SK-N-SH (cell line): ENCODE measurements around the gene TLN1. TPM values are rescaled to one million over a fixed set of nuclear protein-coding genes. Genes with fewer than 3 reads are reported as not detected.

ENCODE experiments used
- CTCF ChIA-PET: fragments of 300-600, 350-600 bp; formaldehyde crosslinking; extraction: SDS; loops from one replicate; lab custom pipeline; 2021; lab: Yijun Ruan, JAX
- POLR2A ChIA-PET: fragments of 350-600 bp; sonication (Branson Sonifier 250); formaldehyde crosslinking; extraction: SDS; loops from one replicate; lab custom pipeline; 2020; ENCODE audit warnings: antibody characterized with exemption, inconsistent platforms; lab: Yijun Ruan, JAX
- DNase-seq: peaks from one replicate; pipeline ENCODE4 v3.0.0; 2012
- H2AFZ ChIP-seq: fragments of 200-600 bp; sonication (generic); 2 replicates; pipeline ENCODE4 v1.8.1; 2016; ENCODE audit warnings: antibody characterized with exemption, mild to moderate bottlenecking, low read depth
- H3F3A ChIP-seq: fragments of 200-600 bp; sonication (generic); replicated peaks from 2 replicates; pipeline ENCODE3; 2016; ENCODE audit warnings: antibody characterized with exemption, mild to moderate bottlenecking; ENCODE audit not compliant: insufficient read depth
- H3K27ac ChIP-seq, 2 experiments: fragments of 200-500 bp in 1 of 2; fragments of 200-600 bp in 1 of 2; sonication (Bioruptor generic) in 1 of 2; sonication (generic), shearing (Covaris generic) in 1 of 2; 2 replicates each; pipeline versions ENCODE4 v1.5.1 to v1.6.1; 2014 to 2016; ENCODE audit warnings: low read depth in 2 of 2, inconsistent platforms in 1 of 2, low read length in 1 of 2, mild to moderate bottlenecking in 1 of 2, mixed read lengths in 1 of 2
- H3K27me3 ChIP-seq: fragments of 200-600 bp; sonication (generic), shearing (Covaris generic); 2 replicates; pipeline ENCODE4 v1.6.1; 2016; ENCODE audit warnings: mixed run types; ENCODE audit not compliant: insufficient read depth
- H3K36me3 ChIP-seq, 2 experiments: fragments of 200-500 bp in 1 of 2; fragments of 200-600 bp in 1 of 2; sonication (Bioruptor generic) in 1 of 2; sonication (generic) in 1 of 2; replicated peaks in 1 of 2; 2 replicates each; pipeline versions ENCODE3 to v1.5.1; 2014 to 2016; ENCODE audit warnings: low read length in 1 of 2, mild to moderate bottlenecking in 1 of 2; ENCODE audit not compliant: insufficient read depth in 2 of 2, control insufficient read depth in 1 of 2
- H3K4me1 ChIP-seq, 2 experiments: fragments of 200-500 bp in 1 of 2; fragments of 200-600 bp in 1 of 2; sonication (Bioruptor generic) in 1 of 2; sonication (generic), shearing (Covaris generic) in 1 of 2; 2 replicates each; pipeline versions ENCODE4 v1.5.1 to v1.6.1; 2014 to 2016; ENCODE audit warnings: low read depth in 1 of 2, low read length in 1 of 2, mixed run types in 1 of 2; ENCODE audit not compliant: insufficient read depth in 2 of 2, control insufficient read depth in 1 of 2
- H3K4me2 ChIP-seq: fragments of 200-600 bp; sonication (generic), shearing (Covaris generic); 2 replicates; pipeline ENCODE4 v1.6.1; 2017; ENCODE audit warnings: mixed run types
- H3K4me3 ChIP-seq, 2 experiments: fragments of 200-500 bp in 1 of 2; fragments of 200-600 bp in 1 of 2; sonication (Bioruptor generic) in 1 of 2; sonication (generic), shearing (Covaris generic) in 1 of 2; 2 replicates each; pipeline versions ENCODE4 v1.5.1 to v1.8.1; 2014 to 2016; ENCODE audit warnings: low read depth in 2 of 2, inconsistent platforms in 1 of 2, low read length in 1 of 2, mild to moderate bottlenecking in 1 of 2, mixed read lengths in 1 of 2, moderate library complexity in 1 of 2
- H3K79me2 ChIP-seq: fragments of 200-600 bp; sonication (generic); 2 replicates; pipeline ENCODE4 v1.8.1; 2017; ENCODE audit warnings: mild to moderate bottlenecking; ENCODE audit not compliant: insufficient read depth
- H3K9ac ChIP-seq: fragments of 200-600 bp; sonication (generic); 2 replicates; pipeline ENCODE4 v1.6.1; 2017; ENCODE audit warnings: mixed run types
- H3K9me2 ChIP-seq: fragments of 200-600 bp; sonication (generic); 2 replicates; pipeline ENCODE4 v1.6.1; 2017; ENCODE audit warnings: mixed run types
- H3K9me3 ChIP-seq: fragments of 200-600 bp; sonication (generic); 2 replicates; pipeline ENCODE4 v1.6.1; 2017; ENCODE audit warnings: mixed run types, mild to moderate bottlenecking, moderate library complexity
- H4K20me1 ChIP-seq: fragments of 200-600 bp; sonication (generic); 2 replicates; pipeline ENCODE4 v1.6.1; 2017; ENCODE audit warnings: mild to moderate bottlenecking, mixed run types; ENCODE audit not compliant: insufficient read depth
- CHD2 ChIP-seq: fragments of 150-350 bp; IDR thresholded peaks from 2 replicates; pipeline ENCODE4 v1.6.1; 2018; ENCODE audit warnings: low read length; ENCODE audit not compliant: partially characterized antibody
- CTCF ChIP-seq: fragments of 200-600 bp; sonication (generic); IDR thresholded peaks from 2 replicates; pipeline ENCODE4 v1.6.1; 2017; ENCODE audit warnings: antibody characterized with exemption, mild to moderate bottlenecking, moderate library complexity
- ELF1 ChIP-seq: IDR thresholded peaks from 2 replicates; pipeline ENCODE4 v1.4.0; 2012
- EZH2phosphoT487 ChIP-seq: fragments of 200-600 bp; sonication (generic); IDR thresholded peaks from 2 replicates; pipeline ENCODE4 v1.6.1; 2017; ENCODE audit warnings: low read depth, mixed run types, mild to moderate bottlenecking, antibody characterized with exemption, moderate library complexity, borderline replicate concordance
- FOXJ3 ChIP-seq: sonication (generic); formaldehyde crosslinking; IDR thresholded peaks from 2 replicates; pipeline ENCODE4 v1.5.1; 2020; ENCODE audit warnings: mild to moderate bottlenecking, missing genetic modification reagents
- IRF3 ChIP-seq: fragments of 150-350 bp; IDR thresholded peaks from 2 replicates; pipeline ENCODE4 v1.6.1; 2016; ENCODE audit warnings: mild to moderate bottlenecking, low read depth, low read length
- MAX ChIP-seq: IDR thresholded peaks from 2 replicates; pipeline ENCODE4 v1.4.0; 2012; ENCODE audit warnings: low read depth
- MXI1 ChIP-seq: IDR thresholded peaks from 2 replicates; pipeline ENCODE4 v1.6.1; 2012; ENCODE audit warnings: mild to moderate bottlenecking, low read depth, low read length, improper control_type of control experiment
- NRF1 ChIP-seq: IDR thresholded peaks from 2 replicates; pipeline ENCODE4 v1.6.1; 2012; ENCODE audit warnings: low read depth, mild to moderate bottlenecking, low read length
- POLR2AphosphoS5 ChIP-seq: IDR thresholded peaks from 2 replicates; pipeline ENCODE4 v1.6.1; 2012; ENCODE audit warnings: low read depth, low read length
- RFX5 ChIP-seq: IDR thresholded peaks from 2 replicates; pipeline ENCODE4 v1.6.1; 2012; ENCODE audit warnings: mild to moderate bottlenecking, improper control_type of control experiment, low read length
- SIN3A ChIP-seq: IDR thresholded peaks from 2 replicates; pipeline ENCODE4 v1.6.1; 2012; ENCODE audit warnings: low read depth, mild to moderate bottlenecking, low read length, moderate library complexity, borderline replicate concordance
- SMC3 ChIP-seq: IDR thresholded peaks from 2 replicates; pipeline ENCODE4 v1.6.1; 2012; ENCODE audit warnings: low read depth, low read length, improper control_type of control experiment
- TAF1 ChIP-seq: IDR thresholded peaks from 2 replicates; pipeline ENCODE4 v1.6.1; 2012; ENCODE audit warnings: low read depth, mild to moderate bottlenecking, low read length, moderate library complexity, borderline replicate concordance
- TCF12 ChIP-seq: IDR thresholded peaks from 2 replicates; pipeline ENCODE4 v1.4.0; 2012
- YY1 ChIP-seq: IDR thresholded peaks from 2 replicates; pipeline ENCODE4 v1.4.0; 2012; ENCODE audit warnings: low read depth, mild to moderate bottlenecking
- ZBTB33 ChIP-seq: IDR thresholded peaks from 2 replicates; pipeline ENCODE4 v1.4.0; 2012; ENCODE audit warnings: low read depth, borderline replicate concordance
- WGBS: methylation state at CpG from one replicate; pipeline ENCODE4 v1.1.6; 2017; ENCODE audit warnings: low lambda C conversion rate; 5-methylcytosine and 5-hydroxymethylcytosine counted together
- polyA plus RNA-seq, 3 experiments: library from polyadenylated mRNA; depleted of rRNA; stranded (reverse); fragments of >200 nt; gene quantifications; 2 replicates each; pipeline ENCODE4 v1.2.3, GENCODE V29; 2012

TLN1 gene
- polyA plus RNA-seq, 1 of the 3 experiments (the other 2 are of a cell fraction), result 115 TPM

- Histone ChIP-seq H3F3A (peaks cover 15% of the 10 kb centered on the region), H3K9ac (0 out of 2 replicates have a peak overlapping the region, but pooled peaks have one; percentile 11), H4K20me1 (no peaks in the 10 kb centered on the region), H3K36me3 (no peaks in the 10 kb centered on the region), H3K4me2 (peak overlapping the region; percentile 69), H3K4me1 (peaks cover 0 to 13% of the 10 kb centered on the region in 2 experiments; a peak in 1 of 4 replicates), H3K4me3 (peak overlapping the region; percentile 19 to 38; a peak in 2 of 4 replicates), H3K9me2 (no peaks in the 10 kb centered on the region), H3K79me2 (no peaks in the 10 kb centered on the region), H3K27me3 (no peaks in the 10 kb centered on the region), H3K27ac (no peak overlapping the region; a peak in 1 of 4 replicates), H3K9me3 (no peaks in the 10 kb centered on the region), H2AFZ (peak overlapping the region; percentile 87)
- TF ChIP-seq NRF1 (peak; percentile 61), IRF3 (no peak), CHD2 (peak; percentile 12)
- ChIA-PET POLR2A (interaction anchor here (0.7 to 1.7 kb wide), 8 partner anchors 9 to 57 kb away, joined by 3 to 11 read pairs (median 4); partner anchors contain the start of genes ARHGEF39, CCDC107 and CREB3), CTCF (interaction anchor here (0.7 to 2.6 kb wide), 14 partner anchors 11 to 137 kb away, joined by 3 to 23 read pairs (median 3); partner anchors contain the start of genes ARHGEF39, CCDC107 and RMRP)
- WGBS, result 38% methylated on average over 32 of the region's 51 CpGs
- peak; percentile 96 for DNase-seq
These were observed 56.1 kb downstream of the TLN1 start for GRCh38 chr9:35675732-35676392.

GRCh38 chr9:35675204-35675603 is 56.8 kb downstream of the TLN1 start:
- no peak for DNase-seq
- peaks cover 11% of the 10 kb centered on the region for H3F3A ChIP-seq
- ChIA-PET POLR2A (interaction anchor here (0.7 to 1.7 kb wide), 8 partner anchors 10 to 58 kb away, joined by 3 to 11 read pairs (median 4); partner anchors contain the start of genes ARHGEF39, CCDC107 and CREB3), CTCF (interaction anchor here (0.7 to 2.6 kb wide), 14 partner anchors 10 to 137 kb away, joined by 3 to 23 read pairs (median 3); partner anchors contain the start of genes ARHGEF39, CCDC107, RMRP and TPM2)
- H2AFZ ChIP-seq, result peak overlapping the region; percentile 87; the same call in 1 of the 2 replicates
- H3K4me3 ChIP-seq, result peak overlapping the region in 1 of 2 experiments; percentile 38; a peak in 2 of 4 replicates
- H3K4me2 ChIP-seq, result peak overlapping the region; percentile 69
- H3K27ac ChIP-seq, result no peak overlapping the region; a peak in 1 of 4 replicates
- 73% methylated on average over 12 of the region's 13 CpGs for WGBS
- peaks cover 0 to 13% of the 10 kb centered on the region in 2 experiments; a peak in 1 of 4 replicates for H3K4me1 ChIP-seq
- no peak overlapping the region for H3K9ac ChIP-seq
- no peaks in the 10 kb centered on the region for H3K27me3 ChIP-seq
- H4K20me1 ChIP-seq, result no peaks in the 10 kb centered on the region
- H3K9me3 ChIP-seq, result no peaks in the 10 kb centered on the region
- no peaks in the 10 kb centered on the region for H3K79me2 ChIP-seq
- no peaks in the 10 kb centered on the region for H3K9me2 ChIP-seq
- H3K36me3 ChIP-seq, result no peaks in the 10 kb centered on the region
- no peak for TF ChIP-seq SIN3A
- TF ChIP-seq IRF3, result no peak
- TF ChIP-seq POLR2AphosphoS5, result no peak
- no peak for TF ChIP-seq TAF1
- TF ChIP-seq FOXJ3 (CRISPR knock-in tag), result no peak
- TF ChIP-seq ELF1, result no peak
- TF ChIP-seq EZH2phosphoT487, result no peak
- TF ChIP-seq CHD2, result no peak
- no peak for TF ChIP-seq ZBTB33
- TF ChIP-seq MAX, result no peak
- TF ChIP-seq TCF12, result no peak
- TF ChIP-seq CTCF, result no peak
- no peak for TF ChIP-seq SMC3
- TF ChIP-seq MXI1, result no peak
- TF ChIP-seq RFX5, result no peak
- TF ChIP-seq YY1, result no peak
